ENCODE data around the gene HIP1. TPM values are rescaled to one million over a fixed set of nuclear protein-coding genes. Genes with fewer than 3 reads are reported as not detected.
"Not testable (repeated sequence)": the region's sequence is repeated elsewhere in the genome, so short reads cannot be mapped to it uniquely, and the experiment has no call there.

Gene HIP1
- total RNA-seq, 1 donor from 2014 or later: 12.4 TPM

DNA sequence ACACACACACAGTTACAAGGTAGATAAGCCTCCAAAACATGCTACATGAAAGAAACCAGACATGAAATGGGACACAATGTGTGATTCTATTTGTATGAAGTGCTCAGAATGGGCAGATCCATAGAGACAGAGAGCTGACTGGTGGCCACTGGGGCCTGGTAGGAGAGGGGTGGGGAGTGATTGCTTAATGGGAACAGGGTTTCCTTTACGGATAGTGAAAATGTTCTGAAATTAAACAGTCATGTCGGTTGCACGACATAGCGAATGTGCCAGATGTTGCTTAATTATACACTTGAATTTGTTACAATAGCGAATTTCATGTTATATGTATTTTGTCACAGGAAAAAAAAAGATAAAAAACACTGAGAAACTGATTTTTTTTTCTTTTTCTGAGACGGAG lies 124.3 kb downstream of the HIP1 start:
- Histone ChIP-seq H3K36me3 (ENCODE audit: control insufficient read depth, insufficient read depth, low read length) (no peaks in the 10 kb centered on the region), H3K4me3 (ENCODE audit: low read depth, low read length) (no peak overlapping the region), H3K27me3 (ENCODE audit: control insufficient read depth, insufficient read depth, low read length) (no peaks in the 10 kb centered on the region)
- DNase-seq (ENCODE audit: low read depth): no peak
- TF ChIP-seq, protein P1, sequence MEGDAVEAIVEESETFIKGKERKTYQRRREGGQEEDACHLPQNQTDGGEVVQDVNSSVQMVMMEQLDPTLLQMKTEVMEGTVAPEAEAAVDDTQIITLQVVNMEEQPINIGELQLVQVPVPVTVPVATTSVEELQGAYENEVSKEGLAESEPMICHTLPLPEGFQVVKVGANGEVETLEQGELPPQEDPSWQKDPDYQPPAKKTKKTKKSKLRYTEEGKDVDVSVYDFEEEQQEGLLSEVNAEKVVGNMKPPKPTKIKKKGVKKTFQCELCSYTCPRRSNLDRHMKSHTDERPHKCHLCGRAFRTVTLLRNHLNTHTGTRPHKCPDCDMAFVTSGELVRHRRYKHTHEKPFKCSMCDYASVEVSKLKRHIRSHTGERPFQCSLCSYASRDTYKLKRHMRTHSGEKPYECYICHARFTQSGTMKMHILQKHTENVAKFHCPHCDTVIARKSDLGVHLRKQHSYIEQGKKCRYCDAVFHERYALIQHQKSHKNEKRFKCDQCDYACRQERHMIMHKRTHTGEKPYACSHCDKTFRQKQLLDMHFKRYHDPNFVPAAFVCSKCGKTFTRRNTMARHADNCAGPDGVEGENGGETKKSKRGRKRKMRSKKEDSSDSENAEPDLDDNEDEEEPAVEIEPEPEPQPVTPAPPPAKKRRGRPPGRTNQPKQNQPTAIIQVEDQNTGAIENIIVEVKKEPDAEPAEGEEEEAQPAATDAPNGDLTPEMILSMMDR (IDR thresholded peaks at IDR 0.05; ENCODE audit: insufficient read depth, low read length, poor library complexity, severe bottlenecking): no peak

DNA sequence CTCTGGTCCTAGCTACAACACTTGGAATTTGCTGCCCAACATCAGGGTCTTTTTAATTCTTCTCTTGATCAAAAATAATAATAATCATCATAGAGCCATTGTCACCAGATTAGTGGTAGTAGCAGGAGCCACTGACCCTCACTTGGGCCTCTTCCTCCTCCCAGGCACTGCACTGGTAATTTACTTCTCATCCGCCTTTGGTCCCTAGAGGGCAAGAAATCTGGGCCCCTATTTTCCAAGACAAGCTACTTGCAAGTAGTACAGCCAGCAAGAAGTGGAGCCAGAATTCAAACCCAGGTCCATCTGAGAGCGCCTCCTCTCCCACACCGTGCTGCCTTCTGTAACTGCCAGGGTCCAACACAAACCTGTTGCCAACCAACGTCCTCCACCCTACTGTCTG lies 125.4 kb downstream of the HIP1 start:
- no peak for DNase-seq (ENCODE audit: low read depth)
- Histone ChIP-seq H3K27me3 (ENCODE audit: control insufficient read depth, insufficient read depth, low read length) (no peaks in the 10 kb centered on the region), H3K4me3 (ENCODE audit: low read depth, low read length) (no peak overlapping the region), H3K36me3 (ENCODE audit: control insufficient read depth, insufficient read depth, low read length) (no peaks in the 10 kb centered on the region)
- TF ChIP-seq, protein P1 (IDR thresholded peaks at IDR 0.05; ENCODE audit: insufficient read depth, low read length, poor library complexity, severe bottlenecking): no peak

DNA sequence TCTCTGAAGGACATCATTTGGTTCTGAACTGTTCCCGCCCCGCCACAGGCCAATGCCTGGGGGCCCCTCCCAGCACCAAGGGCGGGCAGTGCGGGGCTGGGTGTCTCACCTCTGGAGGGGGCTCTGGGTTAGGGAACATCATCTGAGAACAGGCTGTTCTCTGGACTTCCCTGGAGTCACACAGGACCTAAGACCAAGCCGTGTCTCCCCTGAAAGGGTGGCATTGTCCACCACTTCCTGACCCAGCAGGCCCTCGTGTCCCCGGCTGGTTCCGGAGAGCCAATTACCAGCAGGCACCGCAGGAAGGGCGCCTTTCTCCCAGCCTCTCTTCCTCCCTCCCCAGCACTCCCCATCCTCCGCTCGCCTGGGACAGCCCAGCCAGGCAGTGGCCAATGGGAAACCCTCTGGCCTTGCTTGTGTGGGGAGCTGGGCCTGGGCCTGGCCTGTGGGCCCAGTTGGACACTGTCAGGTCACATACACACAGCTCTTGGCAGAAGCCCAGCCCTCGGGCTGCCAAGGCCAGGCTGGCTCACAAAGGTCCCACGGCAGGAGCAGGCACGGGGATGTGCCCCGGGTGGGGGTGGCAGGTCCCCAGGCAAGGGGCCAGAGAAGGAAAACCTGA lies 127.1 kb downstream of the HIP1 start:
- DNase-seq (ENCODE audit: low read depth): no peak
- TF ChIP-seq, protein P1 (IDR thresholded peaks at IDR 0.05; ENCODE audit: insufficient read depth, low read length, poor library complexity, severe bottlenecking): no peak
- Histone ChIP-seq H3K27me3 (ENCODE audit: control insufficient read depth, insufficient read depth, low read length) (no peaks in the 10 kb centered on the region), H3K36me3 (ENCODE audit: control insufficient read depth, insufficient read depth, low read length) (no peaks in the 10 kb centered on the region), H3K4me3 (ENCODE audit: low read depth, low read length) (no peak overlapping the region)

DNA sequence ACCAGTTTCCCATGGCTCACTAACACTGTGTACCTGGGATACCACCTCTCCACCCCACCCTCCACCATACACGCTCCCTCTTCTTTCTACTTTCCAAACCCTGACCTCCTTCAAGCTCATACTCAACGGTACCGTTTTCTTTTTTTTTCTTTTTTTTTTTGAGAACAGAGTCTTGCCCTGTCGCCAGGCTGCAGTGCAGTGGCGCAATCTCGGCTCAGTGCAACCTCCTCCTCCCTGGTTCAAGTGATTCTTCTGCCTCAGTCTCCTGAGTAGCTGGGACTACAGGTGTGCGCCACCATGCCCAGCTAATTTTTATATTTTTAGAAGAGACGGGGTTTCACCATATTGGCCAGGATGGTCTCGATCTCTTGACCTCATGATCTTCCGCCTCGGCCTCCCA lies 129.3 kb downstream of the HIP1 start:
- not testable (repeated sequence) for H3K4me3 ChIP-seq (ENCODE audit: low read depth, low read length); H3K27me3 ChIP-seq (ENCODE audit: control insufficient read depth, insufficient read depth, low read length); DNase-seq (ENCODE audit: low read depth)

DNA sequence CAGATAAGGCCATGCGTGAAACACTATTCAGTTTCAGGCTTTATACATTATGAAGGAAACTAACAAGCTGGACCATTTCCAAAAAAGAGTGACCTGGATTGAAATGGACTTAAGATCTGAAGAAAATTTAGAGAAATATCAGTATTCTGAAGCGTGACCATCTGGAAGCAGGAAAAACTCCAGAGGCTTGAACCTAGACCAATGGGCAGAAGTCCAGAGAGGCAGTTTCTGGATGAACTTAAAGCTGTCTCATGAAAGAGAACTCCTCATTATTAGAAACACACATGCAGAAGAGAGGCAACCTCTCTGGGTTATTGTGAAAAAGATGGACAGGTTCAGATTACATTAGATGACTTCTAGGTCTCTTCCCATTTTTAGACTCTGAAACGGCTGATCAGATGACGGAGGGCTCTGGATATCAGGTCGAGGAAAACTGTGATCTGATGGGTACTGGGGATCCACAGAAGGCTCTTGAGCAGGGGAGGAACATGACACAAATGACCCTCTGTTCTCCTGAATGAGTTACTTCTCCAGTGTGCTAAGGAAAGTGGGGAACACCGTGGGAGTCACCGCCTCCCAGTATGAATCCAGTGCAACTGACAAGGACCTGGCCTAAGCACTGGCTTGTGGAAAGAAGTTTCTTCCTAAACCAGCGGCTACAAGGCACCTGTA lies 130.2 kb downstream of the HIP1 start:
- no peaks in the 10 kb centered on the region for H3K36me3 ChIP-seq (ENCODE audit: control insufficient read depth, insufficient read depth, low read length)
- H3K4me3 ChIP-seq (ENCODE audit: low read depth, low read length): no peak overlapping the region
- TF ChIP-seq, protein P1 (IDR thresholded peaks at IDR 0.05; ENCODE audit: insufficient read depth, low read length, poor library complexity, severe bottlenecking): no peak
- no peak for DNase-seq (ENCODE audit: low read depth)
- H3K27me3 ChIP-seq (ENCODE audit: control insufficient read depth, insufficient read depth, low read length): no peaks in the 10 kb centered on the region

More for the DNA sequence above, 129.3 kb downstream of the HIP1 start:
- H3K36me3 ChIP-seq (ENCODE audit: control insufficient read depth, insufficient read depth, low read length): not testable (repeated sequence)

DNA sequence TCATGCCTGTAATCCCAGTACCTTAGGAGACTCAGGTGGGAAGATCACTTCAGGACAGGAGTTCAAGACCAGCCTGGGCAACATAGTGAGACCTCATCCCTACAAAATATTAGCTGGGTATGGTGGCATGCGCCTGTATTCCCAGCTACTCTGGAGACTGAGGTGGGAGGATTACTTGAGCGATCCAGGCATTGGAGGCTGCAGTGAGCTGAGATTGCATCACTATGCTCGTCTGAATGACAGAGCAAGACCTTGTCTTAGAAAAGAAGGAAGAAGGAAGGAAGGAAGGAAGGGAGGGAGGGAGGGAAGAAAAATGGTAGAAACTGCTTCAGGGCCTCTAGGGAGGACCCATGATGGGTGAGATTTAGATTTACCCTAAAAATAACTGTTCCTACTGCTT lies 134.3 kb downstream of the HIP1 start:
- Histone ChIP-seq H3K4me3 (ENCODE audit: low read depth, low read length) (no peak overlapping the region), H3K36me3 (ENCODE audit: control insufficient read depth, insufficient read depth, low read length) (no peaks in the 10 kb centered on the region), H3K27me3 (ENCODE audit: control insufficient read depth, insufficient read depth, low read length) (no peaks in the 10 kb centered on the region)
- TF ChIP-seq, protein P1 (IDR thresholded peaks at IDR 0.05; ENCODE audit: insufficient read depth, low read length, poor library complexity, severe bottlenecking): no peak
- DNase-seq (ENCODE audit: low read depth): no peak

DNA sequence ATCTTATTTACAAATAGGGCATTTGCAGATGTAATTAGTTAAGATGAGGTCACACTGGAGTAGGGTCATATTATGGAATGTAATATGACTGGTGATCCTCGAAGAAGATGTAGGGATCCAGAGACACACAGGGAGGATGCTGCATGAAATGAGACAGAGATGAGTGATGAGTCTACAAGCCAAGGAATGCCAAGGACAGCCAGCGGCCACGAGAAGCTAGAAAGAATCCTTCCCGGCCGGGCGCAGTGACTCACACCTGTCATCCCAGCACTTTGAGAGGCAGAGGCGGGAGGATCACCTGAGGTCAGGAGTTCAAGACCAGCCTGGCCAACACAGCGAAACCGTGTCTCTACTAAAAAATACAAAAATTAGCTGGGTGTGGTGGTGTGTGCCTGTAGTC lies 135.9 kb downstream of the HIP1 start:
- DNase-seq (ENCODE audit: low read depth); H3K27me3 ChIP-seq (ENCODE audit: control insufficient read depth, insufficient read depth, low read length); H3K4me3 ChIP-seq (ENCODE audit: low read depth, low read length); H3K36me3 ChIP-seq (ENCODE audit: control insufficient read depth, insufficient read depth, low read length): not testable (repeated sequence)

Measured in kidney epithelial cell (primary cell).